Tibial nerve (tissue), 4 donors: Measurements from ENCODE around the gene ABCG1.

Experiments
- EP300 ChIP-seq, 2 donors: sonication (generic); formaldehyde crosslinking; IDR thresholded peaks; one replicate each; pipeline ENCODE4 v1.6.1; 2017; ENCODE audit warnings: antibody characterized with exemption in 2 of 2, mild to moderate bottlenecking in 1 of 2
- POLR2A ChIP-seq, 2 donors: fragments of 450-650 bp; IDR thresholded peaks; one replicate each; pipeline ENCODE4 v1.6.1; 2017; ENCODE audit warnings: antibody characterized with exemption in 2 of 2, mild to moderate bottlenecking in 2 of 2, moderate library complexity in 2 of 2
- TF ChIP-seq, protein P1 (sequence below), 5 experiments: fragments of 200-600 bp in 3 of 5; fragments of 450-650 bp in 2 of 5; sonication (generic) in 3 of 5; IDR thresholded peaks; one replicate each; pipeline ENCODE4 v1.5.1; 2016 to 2019; ENCODE audit warnings: antibody characterized with exemption in 5 of 5, mild to moderate bottlenecking in 3 of 5, moderate library complexity in 2 of 5

DNA sequence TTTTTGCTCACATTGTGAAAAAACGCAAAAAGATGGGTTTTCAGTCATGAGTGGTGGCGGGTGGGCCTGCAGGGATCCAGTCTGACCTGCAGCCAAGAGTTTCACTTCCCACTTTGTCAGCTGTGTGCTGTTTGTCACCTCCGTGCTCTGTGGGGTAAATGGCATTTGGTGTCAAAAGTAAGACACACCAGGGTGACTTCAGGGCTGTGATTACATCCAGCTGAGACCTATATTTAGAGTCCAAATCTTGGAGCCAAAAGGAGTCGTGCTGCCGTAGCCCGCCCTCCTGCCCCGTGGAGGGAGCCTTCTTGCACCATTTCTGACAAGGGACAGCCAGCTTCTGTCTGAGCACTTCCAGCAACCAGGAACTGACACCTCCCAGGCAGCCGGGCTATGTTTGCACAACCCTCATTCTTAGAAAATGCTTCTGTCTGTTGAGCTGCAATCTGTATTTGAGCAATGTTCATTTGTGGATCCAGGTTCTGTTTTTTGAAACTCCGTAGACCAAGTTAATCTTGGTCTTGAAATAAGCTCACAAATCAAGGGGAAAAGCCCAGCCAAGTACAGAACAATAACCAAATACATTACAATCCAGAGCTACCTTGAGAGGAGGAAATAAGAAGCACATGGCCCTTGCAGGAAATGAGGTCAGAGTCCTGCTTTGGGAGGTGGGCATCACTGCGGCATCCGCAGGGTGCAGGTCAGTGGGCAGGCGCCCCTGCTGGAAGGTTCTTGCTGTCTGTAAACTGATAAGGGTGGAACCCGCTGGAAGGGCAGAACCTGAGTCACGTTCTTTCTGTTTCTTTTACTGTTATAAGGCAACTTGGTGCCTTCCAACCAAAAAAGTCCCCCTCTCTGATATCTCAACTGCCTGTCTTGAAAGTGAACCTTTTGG is 14.4 kb downstream of the ABCG1 start:
- TF ChIP-seq POLR2A (IDR thresholded peaks at IDR 0.05), result no peak
- TF ChIP-seq, protein P1, sequence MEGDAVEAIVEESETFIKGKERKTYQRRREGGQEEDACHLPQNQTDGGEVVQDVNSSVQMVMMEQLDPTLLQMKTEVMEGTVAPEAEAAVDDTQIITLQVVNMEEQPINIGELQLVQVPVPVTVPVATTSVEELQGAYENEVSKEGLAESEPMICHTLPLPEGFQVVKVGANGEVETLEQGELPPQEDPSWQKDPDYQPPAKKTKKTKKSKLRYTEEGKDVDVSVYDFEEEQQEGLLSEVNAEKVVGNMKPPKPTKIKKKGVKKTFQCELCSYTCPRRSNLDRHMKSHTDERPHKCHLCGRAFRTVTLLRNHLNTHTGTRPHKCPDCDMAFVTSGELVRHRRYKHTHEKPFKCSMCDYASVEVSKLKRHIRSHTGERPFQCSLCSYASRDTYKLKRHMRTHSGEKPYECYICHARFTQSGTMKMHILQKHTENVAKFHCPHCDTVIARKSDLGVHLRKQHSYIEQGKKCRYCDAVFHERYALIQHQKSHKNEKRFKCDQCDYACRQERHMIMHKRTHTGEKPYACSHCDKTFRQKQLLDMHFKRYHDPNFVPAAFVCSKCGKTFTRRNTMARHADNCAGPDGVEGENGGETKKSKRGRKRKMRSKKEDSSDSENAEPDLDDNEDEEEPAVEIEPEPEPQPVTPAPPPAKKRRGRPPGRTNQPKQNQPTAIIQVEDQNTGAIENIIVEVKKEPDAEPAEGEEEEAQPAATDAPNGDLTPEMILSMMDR (IDR thresholded peaks at IDR 0.05), result peak in 2 of 5 experiments; percentile 16 to 26
- peak; percentile 26 to 91 for TF ChIP-seq EP300 (IDR thresholded peaks at IDR 0.05)
